Measurements from ENCODE around the gene MCMBP. TPM values are rescaled to one million over a fixed set of nuclear protein-coding genes. Genes with fewer than 3 reads are reported as not detected.
"Not testable (repeated sequence)": the region's sequence is repeated elsewhere in the genome, so short reads cannot be mapped to it uniquely, and the experiment has no call there.

Gene MCMBP
- total RNA-seq, 1 experiment from 2014 or later = 46.3 TPM

GRCh38 chr10:119815671-119816070, 57.0 kb downstream of the MCMBP start:
- DNase-seq = no peak
- Histone ChIP-seq H3K36me3 (no peaks in the 10 kb centered on the region; the same call in 1 of the 2 replicates), H3K27me3 (no peaks in the 10 kb centered on the region), H3K4me3 (no peak overlapping the region), H3K9me3 (no peaks in the 10 kb centered on the region)

DNA sequence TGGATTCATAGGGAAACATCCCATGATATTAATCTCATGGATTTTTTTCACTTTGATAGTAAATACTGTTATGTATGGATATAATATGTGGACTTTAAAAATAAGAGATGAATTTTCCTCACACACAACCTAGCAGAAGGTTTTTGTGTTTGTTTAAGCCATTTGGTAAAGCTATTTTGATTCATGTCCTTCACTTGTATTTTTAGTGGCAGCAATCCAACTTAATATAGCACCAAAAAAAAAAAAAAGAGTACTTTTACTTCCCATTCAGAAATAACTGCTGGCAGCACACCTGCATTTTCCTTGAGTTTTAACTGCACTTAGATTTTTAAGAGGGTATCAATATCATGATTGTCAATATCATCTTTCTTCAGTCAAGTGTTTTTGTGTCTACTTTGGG, 60.0 kb downstream of the MCMBP start:
- H3K9me3 ChIP-seq = no peaks in the 10 kb centered on the region
- no peak overlapping the region for H3K4me3 ChIP-seq
- DNase-seq = no peak
- H3K27me3 ChIP-seq = no peaks in the 10 kb centered on the region
- H3K36me3 ChIP-seq = no peaks in the 10 kb centered on the region; the same call in 1 of the 2 replicates

GRCh38 chr10:119811122-119811521, 61.5 kb downstream of the MCMBP start:
- DNase-seq = no peak
- Histone ChIP-seq H3K27me3 (no peaks in the 10 kb centered on the region), H3K9me3 (no peaks in the 10 kb centered on the region), H3K36me3 (no peaks in the 10 kb centered on the region; the same call in 1 of the 2 replicates), H3K4me3 (no peak overlapping the region)

- no peak overlapping the region for H3K4me3 ChIP-seq
- no peak for DNase-seq
- no peaks in the 10 kb centered on the region for H3K36me3 ChIP-seq
- no peaks in the 10 kb centered on the region for H3K9me3 ChIP-seq
- H3K27me3 ChIP-seq = no peaks in the 10 kb centered on the region
Observed at GRCh38 chr10:119807960-119808697, 64.5 kb downstream of the MCMBP start.

GRCh38 chr10:119806334-119807130, 66.1 kb downstream of the MCMBP start:
- no peaks in the 10 kb centered on the region for H3K36me3 ChIP-seq
- no peak for DNase-seq
- no peaks in the 10 kb centered on the region for H3K27me3 ChIP-seq
- H3K9me3 ChIP-seq = no peaks in the 10 kb centered on the region
- no peak overlapping the region for H3K4me3 ChIP-seq

GRCh38 chr10:119805702-119806230, 66.9 kb downstream of the MCMBP start:
- H3K9me3 ChIP-seq = no peaks in the 10 kb centered on the region
- no peaks in the 10 kb centered on the region for H3K27me3 ChIP-seq
- H3K36me3 ChIP-seq = no peaks in the 10 kb centered on the region
- no peak for DNase-seq
- H3K4me3 ChIP-seq = no peak overlapping the region

DNA sequence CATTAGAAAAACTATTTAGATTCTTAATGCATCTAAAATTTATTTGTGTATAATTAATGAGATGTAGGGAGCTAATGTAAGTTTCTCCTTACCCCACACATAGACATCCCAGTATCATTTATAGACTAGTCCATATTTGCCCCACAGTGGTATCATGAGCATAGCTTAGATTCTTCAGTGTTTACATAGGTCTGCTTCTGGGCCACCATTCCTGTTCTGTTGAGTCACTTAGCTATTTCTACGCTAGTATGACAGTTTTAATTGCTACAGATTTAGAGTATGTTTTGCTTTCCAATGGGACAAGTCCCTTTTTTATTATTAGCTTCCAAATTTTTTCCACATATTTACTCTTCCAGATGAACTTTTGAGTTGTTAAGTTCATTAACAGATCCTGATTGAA, 69.4 kb downstream of the MCMBP start:
- no peaks in the 10 kb centered on the region for H3K27me3 ChIP-seq
- no peak for DNase-seq
- no peaks in the 10 kb centered on the region for H3K36me3 ChIP-seq
- H3K4me3 ChIP-seq = no peak overlapping the region
- no peaks in the 10 kb centered on the region for H3K9me3 ChIP-seq

DNA sequence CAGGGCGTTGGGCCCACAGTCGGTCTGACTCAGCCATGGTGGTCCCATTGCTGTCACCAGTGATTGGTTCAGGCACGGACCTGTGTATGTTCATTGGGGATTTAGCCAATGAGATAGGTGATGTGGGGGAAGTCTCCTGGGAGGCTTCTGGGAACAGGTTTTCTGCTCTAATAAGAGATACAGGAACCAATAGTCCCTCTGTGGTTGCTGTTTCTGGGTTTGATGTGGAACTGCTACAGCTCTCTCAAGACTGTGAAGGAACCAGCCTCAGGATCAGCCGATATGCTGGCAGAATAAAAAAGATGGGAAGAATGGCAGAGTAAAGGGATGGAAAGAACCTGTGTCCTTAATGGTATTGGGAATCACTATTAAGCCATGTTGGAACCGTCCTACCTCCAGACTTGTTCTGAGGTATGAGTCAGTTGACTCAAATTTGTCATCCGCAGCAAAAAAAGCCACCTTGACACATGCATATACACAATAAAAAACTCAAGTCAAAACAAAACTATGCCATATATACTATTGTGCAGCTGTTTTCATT, 70.6 kb downstream of the MCMBP start:
- DNase-seq = no peak
- H3K9me3 ChIP-seq = no peaks in the 10 kb centered on the region
- no peaks in the 10 kb centered on the region for H3K27me3 ChIP-seq
- no peak overlapping the region for H3K4me3 ChIP-seq
- no peaks in the 10 kb centered on the region for H3K36me3 ChIP-seq

- Histone ChIP-seq H3K4me3 (no peak overlapping the region), H3K9me3 (no peaks in the 10 kb centered on the region)
- no peak for DNase-seq
Observed at GRCh38 chr10:119801176-119801575, 71.5 kb downstream of the MCMBP start.

DNA sequence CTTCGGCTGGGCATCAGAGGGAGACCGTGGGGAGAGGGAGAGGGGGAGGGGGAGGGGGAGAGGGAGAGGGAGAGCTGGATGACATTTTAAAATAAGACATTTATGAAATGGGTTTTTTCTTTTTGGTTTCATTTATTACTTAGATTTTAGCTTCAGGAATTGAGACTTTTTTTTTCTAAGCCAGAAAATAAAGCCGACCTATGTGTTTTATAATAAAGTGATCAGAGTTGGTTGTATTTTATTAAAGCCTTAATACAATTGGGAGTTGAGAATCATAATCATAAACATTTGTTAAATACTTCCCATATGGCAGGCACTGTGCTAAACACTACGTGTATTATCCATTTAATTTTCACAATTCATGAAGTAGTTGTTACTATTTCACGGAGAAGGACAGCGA, 76.6 kb downstream of the MCMBP start:
- no peaks in the 10 kb centered on the region for H3K36me3 ChIP-seq
- no peaks in the 10 kb centered on the region for H3K9me3 ChIP-seq
- H3K4me3 ChIP-seq = no peak overlapping the region
- no peak for DNase-seq
- H3K27me3 ChIP-seq = no peaks in the 10 kb centered on the region

More at GRCh38 chr10:119801176-119801575, 71.5 kb downstream of the MCMBP start:
- Histone ChIP-seq H3K36me3 (no peaks in the 10 kb centered on the region), H3K27me3 (no peaks in the 10 kb centered on the region)

DNA sequence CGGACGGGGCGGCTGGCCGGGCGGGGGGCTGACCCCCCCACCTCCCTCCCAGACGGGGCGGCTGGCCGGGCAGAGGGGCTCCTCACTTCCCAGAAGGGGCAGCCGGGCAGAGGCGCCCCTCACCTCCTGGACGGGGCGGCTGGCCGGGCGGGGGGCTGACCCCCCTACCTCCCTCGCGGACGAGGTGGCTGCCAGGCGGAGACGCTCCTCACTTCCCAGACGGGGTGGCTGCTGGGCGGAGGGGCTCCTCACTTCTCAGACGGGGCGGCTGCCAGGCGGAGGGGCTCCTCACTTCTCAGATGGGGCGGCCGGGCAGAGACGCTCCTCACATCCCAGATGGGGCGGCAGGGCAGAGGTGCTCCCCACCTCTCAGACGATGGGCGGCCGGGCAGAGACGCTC, 77.5 kb downstream of the MCMBP start:
- H3K27me3 ChIP-seq, DNase-seq, H3K4me3 ChIP-seq, H3K36me3 ChIP-seq, H3K9me3 ChIP-seq: not testable (repeated sequence)

DNA sequence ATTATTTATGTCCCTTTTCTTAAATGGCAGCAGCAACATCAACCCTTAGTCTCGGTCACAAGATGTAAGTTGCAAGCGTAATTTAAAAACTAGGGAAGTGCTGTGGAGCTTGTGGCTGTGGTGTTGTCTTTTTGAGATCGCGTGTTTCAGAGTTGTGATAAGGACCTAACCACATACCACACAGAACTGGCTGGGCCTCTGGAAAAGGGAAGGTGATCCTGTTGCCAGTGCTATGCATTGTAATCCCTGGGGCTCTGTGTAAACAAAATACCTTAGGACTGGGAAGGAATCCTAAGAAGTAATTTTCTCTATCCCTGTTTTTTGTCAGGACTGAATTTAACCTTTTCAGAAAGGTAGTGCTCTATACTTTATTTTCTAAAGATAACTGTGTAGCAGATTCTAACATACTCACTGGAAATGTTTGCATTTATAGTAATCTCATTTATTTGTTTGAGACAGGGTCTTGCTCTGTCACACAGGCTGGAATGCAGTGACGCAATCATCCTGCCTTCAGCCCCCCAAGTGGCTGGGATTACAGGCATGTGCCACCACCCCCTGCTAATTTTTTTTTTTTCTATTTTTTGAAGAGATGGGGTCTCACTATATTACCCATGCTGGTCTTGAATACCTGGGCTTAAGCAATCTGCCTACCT, 86.4 kb downstream of the MCMBP start:
- no peak for DNase-seq
- no peaks in the 10 kb centered on the region for H3K9me3 ChIP-seq
- H3K36me3 ChIP-seq = no peaks in the 10 kb centered on the region
- H3K4me3 ChIP-seq = no peak overlapping the region
- H3K27me3 ChIP-seq = no peaks in the 10 kb centered on the region

DNA sequence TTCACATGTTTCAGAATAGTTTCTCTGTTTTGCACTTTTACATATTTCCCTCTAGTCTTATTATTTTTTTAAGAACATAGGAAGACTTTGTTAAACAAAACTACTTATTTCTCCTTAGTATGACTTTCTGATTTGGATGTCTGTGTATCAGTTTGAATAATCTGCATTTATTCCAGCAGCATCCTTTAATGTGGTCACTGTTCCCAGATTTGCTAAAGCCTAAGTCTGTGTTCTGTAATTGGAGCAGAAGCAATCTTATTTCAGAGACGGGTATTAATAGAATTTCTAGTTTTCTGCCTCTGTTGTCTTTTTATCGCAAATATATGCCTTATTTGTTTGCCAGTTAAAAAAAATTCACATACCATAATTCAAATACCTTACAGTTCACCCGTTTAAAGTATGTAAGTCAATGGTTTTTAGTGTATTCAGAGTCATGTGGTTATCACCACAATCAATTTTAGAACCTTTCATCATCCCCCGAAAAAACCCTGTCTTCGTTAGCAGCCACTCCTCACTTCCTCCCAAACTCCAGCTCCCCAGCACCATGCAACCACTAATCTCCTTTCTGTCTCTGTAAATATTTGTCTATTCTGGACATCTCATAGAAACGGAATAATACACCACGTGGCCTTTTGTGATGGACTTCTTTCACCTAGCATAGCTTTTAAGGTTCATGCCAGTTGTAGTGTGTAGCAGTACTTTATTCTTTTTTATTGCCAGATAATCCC, 88.1 kb downstream of the MCMBP start:
- H3K36me3 ChIP-seq = no peaks in the 10 kb centered on the region
- H3K4me3 ChIP-seq = no peak overlapping the region
- H3K9me3 ChIP-seq = no peaks in the 10 kb centered on the region
- DNase-seq = no peak
- H3K27me3 ChIP-seq = no peaks in the 10 kb centered on the region

- Histone ChIP-seq H3K4me3 (no peak overlapping the region), H3K9me3 (no peaks in the 10 kb centered on the region), H3K36me3 (no peaks in the 10 kb centered on the region), H3K27me3 (no peaks in the 10 kb centered on the region)
- DNase-seq = no peak
Observed at GRCh38 chr10:119783665-119784027, 89.0 kb downstream of the MCMBP start.

GRCh38 chr10:119782981-119783664, 89.5 kb downstream of the MCMBP start:
- Histone ChIP-seq H3K4me3 (no peak overlapping the region), H3K9me3 (no peaks in the 10 kb centered on the region), H3K27me3 (no peaks in the 10 kb centered on the region), H3K36me3 (no peaks in the 10 kb centered on the region)
- no peak for DNase-seq

DNA sequence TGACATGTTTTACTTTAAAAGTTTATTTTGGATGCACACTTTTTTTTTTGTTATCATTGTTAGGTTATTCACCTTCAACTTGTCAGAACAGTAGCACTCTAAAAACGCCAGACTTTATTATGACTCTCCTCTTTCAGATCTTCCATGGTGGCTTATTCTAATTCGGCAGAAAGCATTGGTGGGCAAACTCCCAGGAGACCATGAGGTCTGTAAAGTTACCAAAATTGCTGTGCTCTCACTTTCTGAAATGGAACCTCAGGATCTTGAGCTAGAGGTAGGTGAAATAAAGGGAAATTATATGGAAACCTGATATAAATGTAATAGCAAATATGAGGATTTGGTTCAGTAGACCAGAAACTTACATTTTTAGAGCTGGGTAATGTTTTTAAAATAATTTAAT, 91.1 kb downstream of the MCMBP start:
- Histone ChIP-seq H3K27me3 (no peaks in the 10 kb centered on the region), H3K9me3 (no peaks in the 10 kb centered on the region), H3K36me3 (no peaks in the 10 kb centered on the region), H3K4me3 (no peak overlapping the region)
- DNase-seq = no peak

Measured in MG63 (cell line).